Epithelial cell of esophagus (primary cell): Measurements from ENCODE around the gene NPPA.

Experiments used
- DNase-seq: peaks from one replicate; pipeline ENCODE4 v3.0.0; 2010; ENCODE audit warnings: low read depth
- H3K4me3 ChIP-seq: 2 replicates; pipeline ENCODE4 v1.5.1; 2011; ENCODE audit warnings: mild to moderate bottlenecking, low read length, control low read depth
- CTCF ChIP-seq: IDR thresholded peaks from 2 replicates; pipeline ENCODE4 v1.5.1; 2011; ENCODE audit warnings: low read depth, mild to moderate bottlenecking, low read length, control low read depth, inconsistent platforms; ENCODE audit not compliant: insufficient read depth; ENCODE audit errors: missing control alignments

The NPPA gene

GRCh38 chr1:11836955-11837766 is 10.4 kb downstream of the NPPA start:
- no peak for TF ChIP-seq CTCF
- no peak overlapping the region for H3K4me3 ChIP-seq
- DNase-seq, result no peak

- no peak for DNase-seq
- H3K4me3 ChIP-seq, result no peak overlapping the region
- no peak for TF ChIP-seq CTCF
Observed at GRCh38 chr1:11835441-11836225, 11.9 kb downstream of the NPPA start.

- DNase-seq, result no peak
- H3K4me3 ChIP-seq, result no peak overlapping the region
- TF ChIP-seq CTCF, result no peak
Observed at GRCh38 chr1:11833900-11834299, 13.7 kb downstream of the NPPA start.

GRCh38 chr1:11833497-11833896 is 14.1 kb downstream of the NPPA start:
- no peak overlapping the region for H3K4me3 ChIP-seq
- no peak for TF ChIP-seq CTCF
- no peak for DNase-seq

- no peak for TF ChIP-seq CTCF
- H3K4me3 ChIP-seq, result no peak overlapping the region
- DNase-seq, result no peak
Observed at GRCh38 chr1:11831945-11832725, 15.4 kb downstream of the NPPA start.

- H3K4me3 ChIP-seq, result no peak overlapping the region
- TF ChIP-seq CTCF, result no peak
- DNase-seq, result no peak
Observed at GRCh38 chr1:11828511-11828910, 19.1 kb downstream of the NPPA start.
